Liver (tissue), 3 donors: ENCODE results near the gene INTS2.
"Not testable (repeated sequence)": the region's sequence is repeated elsewhere in the genome, so short reads cannot be mapped to it uniquely, and the experiment has no call there.

Experiments used
- ATF3 ChIP-seq: IDR thresholded peaks from 2 replicates; pipeline ENCODE4 v1.6.1; 2016; ENCODE audit warnings: antibody characterized with exemption
- CTCF ChIP-seq: fragments of 150-350 bp; IDR thresholded peaks from 2 replicates; pipeline ENCODE4 v1.5.1; 2017; ENCODE audit warnings: improper control_type of control experiment, low read depth, low read length; ENCODE audit not compliant: missing input control
- GABPA ChIP-seq, 2 donors: IDR thresholded peaks in 1 of 2; conservative IDR thresholded peaks in 1 of 2; 2 replicates each; pipeline ENCODE4 v1.6.1; 2016; ENCODE audit warnings: antibody characterized with exemption in 2 of 2, mild to moderate bottlenecking in 1 of 2, moderate library complexity in 1 of 2
- HNF4A ChIP-seq, 2 donors: conservative IDR thresholded peaks; 2 replicates each; pipeline ENCODE4 v1.6.1; 2016; ENCODE audit warnings: antibody characterized with exemption in 2 of 2, mild to moderate bottlenecking in 2 of 2
- HNF4G ChIP-seq: IDR thresholded peaks from 2 replicates; pipeline ENCODE4 v1.6.1; 2016; ENCODE audit warnings: antibody characterized with exemption
- RAD21 ChIP-seq, 2 donors: IDR thresholded peaks; 2 replicates each; pipeline ENCODE4 v1.6.1; 2016; ENCODE audit warnings: antibody characterized with exemption in 2 of 2, mild to moderate bottlenecking in 2 of 2
- REST ChIP-seq: IDR thresholded peaks from 2 replicates; pipeline ENCODE4 v1.6.1; 2016; ENCODE audit warnings: antibody characterized with exemption, mild to moderate bottlenecking
- RXRA ChIP-seq, 2 donors: IDR thresholded peaks; 2 replicates each; pipeline ENCODE4 v1.6.1; 2017 to 2018; ENCODE audit warnings: antibody characterized with exemption in 2 of 2, mild to moderate bottlenecking in 1 of 2
- TAF1 ChIP-seq: conservative IDR thresholded peaks from 2 replicates; pipeline ENCODE4 v1.6.1; 2016; ENCODE audit warnings: antibody characterized with exemption, mild to moderate bottlenecking
- YY1 ChIP-seq: IDR thresholded peaks from 2 replicates; pipeline ENCODE4 v1.6.1; 2016; ENCODE audit warnings: antibody characterized with exemption, mild to moderate bottlenecking
- donor health status: healthy.
- donor health status: healthy.

DNA sequence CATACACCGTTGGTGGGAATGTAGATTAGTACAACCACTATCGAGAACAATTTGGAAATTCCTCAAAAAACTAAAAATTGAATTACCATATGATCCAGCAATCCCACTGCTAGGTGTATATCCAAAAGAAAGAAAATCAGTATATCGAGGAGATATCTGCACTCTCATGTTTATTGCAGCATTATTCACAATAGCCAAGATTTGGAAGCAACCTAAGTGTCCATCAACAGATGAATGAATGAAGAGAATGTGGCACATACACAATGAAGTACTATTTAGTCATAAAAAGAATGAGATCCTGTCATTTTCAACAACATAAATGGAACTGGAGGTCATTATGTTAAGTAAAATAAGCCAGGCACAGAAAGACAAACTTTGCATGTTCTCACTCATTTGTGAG, 108.5 kb downstream of the INTS2 start:
- TF ChIP-seq CTCF; REST; GABPA (IDR thresholded peaks at IDR 0.05 in 1 of 2, conservative IDR thresholded peaks at IDR 0.05 in 1 of 2); RAD21 (IDR thresholded peaks at IDR 0.05); ATF3; HNF4G; YY1; TAF1; HNF4A (conservative IDR thresholded peaks at IDR 0.05); RXRA (IDR thresholded peaks at IDR 0.05): not testable (repeated sequence)
